GM18951 (cell line): ENCODE results near the gene PFN1.
"Not testable (repeated sequence)": the region's sequence is repeated elsewhere in the genome, so short reads cannot be mapped to it uniquely, and the experiment has no call there.

Experiments used
- POLR2A ChIP-seq: IDR thresholded peaks from 4 replicates; pipeline ENCODE4 v1.6.1; 2011; ENCODE audit warnings: mild to moderate bottlenecking; ENCODE audit not compliant: insufficient read length, insufficient read depth; ENCODE audit errors: extremely low read depth
- in situ Hi-C: fragments of 300-500 bp; cut with MboI; formaldehyde crosslinking; loops from one replicate; pipeline ENCODE4 v1.12.0; 2022; ENCODE audit warnings: low sequenced_read_pairs, mixed read lengths, inconsistent platforms; ENCODE audit not compliant: unreplicated experiment

PFN1 gene

DNA sequence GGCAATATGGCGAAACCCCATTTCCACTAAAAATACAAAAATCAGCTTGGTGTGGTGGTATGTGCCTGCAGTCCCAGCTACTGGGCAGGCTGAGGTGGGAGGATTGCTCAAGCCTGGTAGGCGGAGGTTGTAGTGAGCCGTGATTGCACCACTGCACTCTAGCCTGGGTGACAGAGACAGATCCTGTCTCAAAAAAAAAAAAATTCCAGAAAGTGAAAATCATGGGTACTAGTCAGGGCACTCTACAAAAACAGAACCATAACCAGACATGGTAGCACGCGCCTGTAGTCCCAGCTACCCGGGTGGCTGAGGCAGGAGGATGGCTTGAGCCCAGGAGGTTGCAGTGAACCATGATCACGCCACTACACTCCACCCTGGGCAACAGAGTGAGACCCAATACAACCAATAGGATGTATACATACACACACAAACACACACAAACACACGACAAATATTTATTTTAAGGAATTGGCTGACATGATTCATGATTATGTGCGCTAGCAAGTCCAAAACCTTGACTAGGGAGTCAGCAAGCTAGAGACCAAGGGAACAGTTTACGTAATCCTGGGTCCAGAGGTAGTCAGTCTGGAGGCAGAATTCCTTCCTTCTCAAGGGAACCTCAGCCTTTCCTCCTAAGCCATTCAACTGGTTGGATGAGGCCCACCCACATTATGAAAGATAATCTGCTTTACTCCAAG lies 27.8 kb downstream of the PFN1 start:
- no peak for TF ChIP-seq POLR2A
- in situ Hi-C loops, result no loop called here

DNA sequence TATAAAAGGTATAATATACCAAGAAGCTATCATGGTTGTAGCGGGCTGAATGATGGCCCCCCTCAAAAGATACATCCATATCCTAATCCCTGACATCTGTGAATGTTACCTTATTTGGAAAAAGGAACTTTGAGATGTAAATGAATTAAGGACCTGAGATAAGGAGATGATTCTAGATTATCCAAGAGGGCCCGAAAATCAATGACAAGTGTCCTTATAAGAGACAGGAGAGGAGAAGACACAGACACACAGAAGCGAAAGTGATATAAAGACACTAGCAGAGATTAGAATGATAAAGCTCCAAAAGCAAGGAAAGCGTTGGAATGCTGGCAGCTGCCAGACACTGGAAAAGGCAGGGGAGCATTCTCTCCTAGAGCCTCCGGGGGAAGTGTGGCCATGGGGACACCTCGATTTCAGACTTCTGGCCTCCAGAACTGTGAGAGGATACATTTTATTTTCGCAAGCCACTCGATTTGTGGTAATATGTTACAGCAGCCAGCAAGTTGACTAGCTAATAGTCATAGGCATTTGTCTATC lies 28.8 kb downstream of the PFN1 start:
- TF ChIP-seq POLR2A, result no peak
- in situ Hi-C loops, result no loop called here

GRCh38 chr17:4914551-4914950 lies 33.8 kb downstream of the PFN1 start:
- in situ Hi-C loops, result not testable (repeated sequence)

DNA sequence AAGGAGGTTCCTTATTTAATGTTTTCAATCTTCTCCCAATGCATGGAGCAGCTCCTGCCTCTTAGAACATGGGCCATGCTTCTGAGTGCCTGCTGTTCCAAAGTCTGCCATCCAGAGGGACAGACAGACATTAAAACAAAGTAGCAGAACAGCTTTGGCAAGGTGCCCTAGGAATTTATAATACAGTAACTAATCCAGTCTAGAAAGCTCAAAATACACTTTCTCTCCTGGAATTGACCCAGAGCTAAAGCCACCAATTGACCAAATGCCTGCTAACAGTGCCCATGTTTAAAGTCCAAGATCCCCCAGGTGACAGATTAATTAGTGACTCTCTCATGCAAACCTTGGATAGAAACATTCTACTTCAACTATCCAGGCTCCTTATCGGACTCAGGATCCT lies 34.3 kb downstream of the PFN1 start:
- TF ChIP-seq POLR2A, result no peak
- in situ Hi-C loops, result no loop called here

DNA sequence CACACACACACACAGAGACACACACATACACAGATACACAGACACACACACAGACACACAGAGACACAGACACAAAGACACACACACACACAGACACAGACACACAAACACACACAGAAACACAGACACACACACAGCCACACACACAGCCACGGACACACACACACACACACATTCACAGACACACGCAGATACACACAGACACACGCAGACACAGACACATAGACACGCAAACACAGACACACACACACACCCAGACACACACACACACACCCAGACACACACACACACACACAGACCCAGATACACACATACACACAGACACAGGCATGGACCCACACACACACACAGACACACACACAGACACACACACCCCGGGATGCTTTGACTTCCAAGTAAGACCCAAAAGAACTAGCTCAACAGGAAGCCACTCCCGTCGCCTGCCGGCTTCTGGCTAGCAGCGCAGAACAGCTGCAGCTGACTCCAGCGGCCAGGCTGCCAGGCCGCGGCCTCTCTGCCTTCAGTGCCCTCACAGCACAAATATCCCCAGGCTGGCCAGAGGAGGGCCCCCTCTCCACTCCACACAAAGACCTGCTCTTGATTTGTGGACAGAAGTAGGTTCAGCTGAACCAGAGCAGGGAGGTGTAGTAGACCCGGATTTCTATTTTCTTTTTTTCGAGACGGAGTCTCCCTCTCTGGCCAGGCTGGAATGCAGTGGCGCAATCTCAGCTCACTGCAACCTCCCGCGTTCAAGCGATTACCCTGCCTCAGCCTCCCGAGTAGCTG lies 39.4 kb downstream of the PFN1 start:
- TF ChIP-seq POLR2A, result no peak
- in situ Hi-C loops, result no loop called here

DNA sequence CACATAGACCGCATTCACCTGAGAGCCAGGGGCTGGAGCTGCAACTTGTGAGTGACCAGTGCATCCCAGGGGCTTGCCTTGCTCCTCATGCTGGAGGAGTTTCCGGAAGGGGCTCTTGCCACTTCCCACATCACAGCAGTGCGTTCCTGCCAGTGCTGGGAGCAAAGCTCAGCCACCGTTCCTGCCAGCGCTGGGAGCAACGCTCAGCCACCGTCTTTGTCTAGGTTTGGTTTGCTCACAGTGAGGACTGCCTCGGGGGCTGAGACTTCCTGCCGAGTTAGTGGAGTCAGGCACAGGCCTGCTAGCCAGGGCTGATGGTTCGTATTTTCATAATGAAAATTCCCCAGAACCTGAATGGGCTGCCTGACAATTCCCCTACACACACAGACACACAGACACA lies 40.0 kb downstream of the PFN1 start:
- in situ Hi-C loops, result no loop called here
- no peak for TF ChIP-seq POLR2A

DNA sequence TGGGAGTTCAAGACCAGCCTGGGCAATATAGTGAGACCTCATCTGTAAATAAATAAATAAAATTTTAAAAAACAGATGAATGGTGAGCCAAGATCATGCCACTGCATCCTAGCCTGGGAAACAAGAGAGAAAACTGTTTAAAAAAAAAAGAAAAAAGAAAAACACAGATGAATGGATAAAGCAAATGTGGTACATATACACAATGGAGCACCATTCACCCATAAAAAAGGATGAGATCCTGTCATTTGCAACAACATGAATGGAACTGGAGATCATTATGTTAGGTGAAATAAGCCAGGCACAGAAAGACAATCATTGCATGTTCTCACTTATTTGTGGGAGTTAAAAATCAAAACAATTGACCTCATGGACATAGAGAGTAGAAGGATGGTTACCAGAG lies 41.7 kb downstream of the PFN1 start:
- in situ Hi-C loops, result not testable (repeated sequence)

DNA sequence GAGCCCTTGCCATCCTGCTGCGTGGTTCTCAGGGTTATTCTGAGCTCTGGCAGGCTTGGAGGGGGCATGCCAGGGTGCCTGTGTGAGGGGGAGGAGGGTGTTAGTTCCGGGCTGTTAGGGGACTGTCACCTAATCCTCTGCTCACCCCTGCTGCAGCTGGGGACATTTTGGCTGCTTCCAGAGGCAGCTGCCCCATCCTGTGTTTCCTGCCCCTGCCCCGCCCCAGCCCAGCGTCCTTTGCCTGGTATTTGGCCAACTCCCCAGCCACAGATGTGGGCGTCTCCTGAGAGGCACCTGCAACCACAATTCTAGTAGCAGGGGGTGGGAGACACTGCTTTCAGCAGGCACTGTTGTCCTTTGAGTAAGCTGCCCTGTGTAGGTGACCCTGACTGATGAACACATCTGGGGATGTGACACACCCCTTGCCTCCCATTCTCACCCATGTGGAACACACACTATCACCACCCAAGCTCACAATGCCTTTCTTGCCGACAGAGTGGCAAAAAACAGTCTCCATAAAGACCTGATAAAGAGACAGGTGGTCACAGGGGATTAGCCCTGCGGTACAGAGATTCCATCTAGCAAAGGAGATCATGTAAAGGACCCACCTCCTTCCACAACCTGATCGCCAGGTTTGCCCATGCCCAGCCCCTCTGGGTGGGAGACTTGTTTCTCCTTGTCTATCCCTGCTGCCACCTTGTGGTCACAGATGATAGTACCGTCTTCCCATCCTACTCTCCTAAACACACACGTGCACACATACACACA lies 45.1 kb downstream of the PFN1 start, which contains the start of gene CHRNE:
Gene CHRNE (minus strand): TSS at position 48 of the 768 bp plus-strand sequence. CDS start 35 bp downstream, at position 13.
- in situ Hi-C loops, result no loop called here

GRCh38 chr17:4902540-4902939 lies 45.8 kb downstream of the PFN1 start:
- in situ Hi-C loops, result no loop called here

More for the DNA sequence above, 45.1 kb downstream of the PFN1 start, which contains the start of gene CHRNE:
- TF ChIP-seq POLR2A, result no peak

GRCh38 chr17:4901648-4902344 lies 46.5 kb downstream of the PFN1 start:
- in situ Hi-C loops, result no loop called here
- TF ChIP-seq POLR2A, result no peak

More at GRCh38 chr17:4902540-4902939, 45.8 kb downstream of the PFN1 start:
- TF ChIP-seq POLR2A, result no peak

GRCh38 chr17:4901108-4901647 lies 47.2 kb downstream of the PFN1 start:
- TF ChIP-seq POLR2A, result no peak
- in situ Hi-C loops, result no loop called here

- no peak for TF ChIP-seq POLR2A
- in situ Hi-C loops, result no loop called here
Measured at GRCh38 chr17:4900231-4901107, 47.9 kb downstream of the PFN1 start.
